GM23338 (cell line): ENCODE data around the gene ARPC4. TPM values are rescaled to one million over a fixed set of nuclear protein-coding genes. Genes with fewer than 3 reads are reported as not detected.
A peak's percentile ranks its signal among the peaks of the same experiment; 100 is the strongest.

ENCODE experiments used
- ATAC-seq: fragments of 200-7000 bp; cut with Tn5 transposase; 3 replicates; pipeline ENCODE4 v1.9.1; 2020
- DNase-seq: peaks from one replicate; pipeline ENCODE4 v3.0.0-alpha.2; 2015; ENCODE audit warnings: low spot score
- H2AFZ ChIP-seq: fragments of 200-600 bp; sonication (generic); 2 replicates; pipeline ENCODE4 v1.8.0; 2016; ENCODE audit warnings: antibody characterized with exemption, mild to moderate bottlenecking, moderate library complexity
- H3F3A ChIP-seq: fragments of 200-600 bp; sonication (generic); replicated peaks from 2 replicates; pipeline ENCODE4 v1.8.0; 2017; ENCODE audit warnings: antibody characterized with exemption, mixed run types, low read depth
- H3K27ac ChIP-seq: fragments of 200-600 bp; sonication (generic); 2 replicates; pipeline ENCODE4 v1.6.1; 2016; ENCODE audit warnings: low read depth
- H3K27me3 ChIP-seq: fragments of 200-600 bp; sonication (generic); 2 replicates; pipeline ENCODE4 v1.8.0; 2016; ENCODE audit warnings: mild to moderate bottlenecking, mixed run types, moderate library complexity; ENCODE audit not compliant: insufficient read depth
- H3K36me3 ChIP-seq: fragments of 200-600 bp; sonication (generic); 2 replicates; pipeline ENCODE4 v1.8.0; 2016; ENCODE audit warnings: mild to moderate bottlenecking; ENCODE audit not compliant: insufficient read depth
- H3K4me1 ChIP-seq: fragments of 200-600 bp; sonication (generic); 2 replicates; pipeline ENCODE4 v1.8.0; 2016; ENCODE audit warnings: mild to moderate bottlenecking, moderate library complexity; ENCODE audit not compliant: insufficient read depth
- H3K4me2 ChIP-seq: fragments of 200-600 bp; sonication (generic); 2 replicates; pipeline ENCODE4 v1.7.1; 2017; ENCODE audit warnings: mixed run types
- H3K4me3 ChIP-seq: fragments of 200-600 bp; sonication (generic); 2 replicates; pipeline ENCODE4 v1.6.1; 2016; ENCODE audit warnings: mixed run types
- H3K79me2 ChIP-seq: fragments of 200-600 bp; sonication (generic); replicated peaks from 2 replicates; pipeline ENCODE4 v1.8.0; 2017; ENCODE audit warnings: mild to moderate bottlenecking; ENCODE audit not compliant: insufficient read depth
- H3K9me2 ChIP-seq: fragments of 200-600 bp; sonication (generic); 2 replicates; pipeline ENCODE4 v1.8.0; 2017; ENCODE audit not compliant: insufficient read depth
- H4K20me1 ChIP-seq: fragments of 200-600 bp; sonication (generic); replicated peaks from 2 replicates; pipeline ENCODE4 v1.8.0; 2017; ENCODE audit warnings: mild to moderate bottlenecking; ENCODE audit not compliant: insufficient read depth
- H3K27ac Mint-ChIP-seq: 2 replicates; pipeline ENCODE4 v1.8.0; 2020; ENCODE audit warnings: inconsistent platforms, mild to moderate bottlenecking, moderate library complexity, mixed read lengths
- H3K27me3 Mint-ChIP-seq: 3 replicates; pipeline ENCODE4 v1.8.0; 2022; ENCODE audit warnings: low read depth, mild to moderate bottlenecking, moderate library complexity, mixed read lengths, inconsistent platforms; ENCODE audit not compliant: insufficient read depth, poor library complexity
- H3K36me3 Mint-ChIP-seq: 3 replicates; pipeline ENCODE4 v1.8.0; 2021; ENCODE audit warnings: low read depth, mild to moderate bottlenecking, inconsistent platforms, moderate library complexity, mixed read lengths
- H3K4me1 Mint-ChIP-seq: 3 replicates; pipeline ENCODE4 v1.8.0; 2020; ENCODE audit warnings: mild to moderate bottlenecking, inconsistent platforms, mixed read lengths
- H3K4me3 Mint-ChIP-seq: 3 replicates; pipeline ENCODE4 v1.8.0; 2021; ENCODE audit warnings: moderate library complexity, mild to moderate bottlenecking, inconsistent platforms, mixed read lengths
- H3K9me3 Mint-ChIP-seq: 3 replicates; pipeline ENCODE4 v1.8.0; 2020; ENCODE audit warnings: moderate library complexity, mild to moderate bottlenecking, inconsistent platforms, mixed read lengths
- CREB1 ChIP-seq: fragments of 250-450 bp; sonication (Bioruptor Pico); IDR thresholded peaks from 2 replicates; pipeline ENCODE4 v1.5.0; 2020; ENCODE audit warnings: low read depth, mild to moderate bottlenecking, moderate library complexity
- EZH2 ChIP-seq: fragments of 200-600 bp; sonication (generic); IDR thresholded peaks from one replicate; pipeline ENCODE4 v1.8.0; 2017; ENCODE audit warnings: antibody characterized with exemption, mild to moderate bottlenecking, low read depth; ENCODE audit not compliant: unreplicated experiment
- JUNB ChIP-seq: IDR thresholded peaks from one replicate; pipeline ENCODE4 v1.6.1; 2016; ENCODE audit warnings: antibody characterized with exemption; ENCODE audit not compliant: unreplicated experiment
- NANOG ChIP-seq: IDR thresholded peaks from 2 replicates; pipeline ENCODE4 v1.6.1; 2016; ENCODE audit warnings: antibody characterized with exemption, borderline replicate concordance
- POLR2AphosphoS5 ChIP-seq: IDR thresholded peaks from 2 replicates; pipeline ENCODE4 v1.6.1; 2016; ENCODE audit warnings: antibody characterized with exemption, low read depth
- long read RNA-seq: library from polyadenylated mRNA; unstranded; transcript quantifications from one replicate; pipeline ENCODE4 v2.0.0, GENCODE V29; 2020; ENCODE audit not compliant: unreplicated experiment
- polyA plus RNA-seq: library from polyadenylated mRNA; unstranded; fragments of >200 nt; fragmentation: Nextera tagmentation; extraction: Ambion mirVana; gene quantifications from 2 replicates; pipeline ENCODE4 v1.2.1, GENCODE V29; 2016
- total RNA-seq: library from RNA; depleted of rRNA; stranded (reverse); fragments of >200 nt; shearing (Covaris generic); gene quantifications from 2 replicates; pipeline ENCODE4 v1.2.3, GENCODE V29; 2014; rRNA removed
- TF ChIP-seq, protein P1 (sequence below): IDR thresholded peaks from 2 replicates; pipeline ENCODE4 v1.6.1; 2016; ENCODE audit warnings: antibody characterized with exemption
- TF ChIP-seq, protein P2 (sequence below): fragments of 250-450 bp; sonication (Bioruptor Pico); IDR thresholded peaks from 2 replicates; pipeline ENCODE4 v1.5.0; 2020; ENCODE audit warnings: mild to moderate bottlenecking, moderate library complexity
- TF ChIP-seq, protein P3 (sequence below): IDR thresholded peaks from one replicate; pipeline ENCODE4 v1.6.1; 2018; ENCODE audit warnings: antibody characterized with exemption; ENCODE audit not compliant: unreplicated experiment

Gene ARPC4
- total RNA-seq (171 and 176 TPM in 2 replicates), polyA plus RNA-seq (71.9 and 73.0 TPM in 2 replicates)
- long read RNA-seq, transcript ARPC4-201 (6 exons, 2,582 nt) = major isoform, 88 of 112 reads
- long read RNA-seq, partial matches to known transcripts = 12 of 112 reads
- long read RNA-seq, other reads (novel, unspliced or antisense) = 5 of 112 reads

DNA sequence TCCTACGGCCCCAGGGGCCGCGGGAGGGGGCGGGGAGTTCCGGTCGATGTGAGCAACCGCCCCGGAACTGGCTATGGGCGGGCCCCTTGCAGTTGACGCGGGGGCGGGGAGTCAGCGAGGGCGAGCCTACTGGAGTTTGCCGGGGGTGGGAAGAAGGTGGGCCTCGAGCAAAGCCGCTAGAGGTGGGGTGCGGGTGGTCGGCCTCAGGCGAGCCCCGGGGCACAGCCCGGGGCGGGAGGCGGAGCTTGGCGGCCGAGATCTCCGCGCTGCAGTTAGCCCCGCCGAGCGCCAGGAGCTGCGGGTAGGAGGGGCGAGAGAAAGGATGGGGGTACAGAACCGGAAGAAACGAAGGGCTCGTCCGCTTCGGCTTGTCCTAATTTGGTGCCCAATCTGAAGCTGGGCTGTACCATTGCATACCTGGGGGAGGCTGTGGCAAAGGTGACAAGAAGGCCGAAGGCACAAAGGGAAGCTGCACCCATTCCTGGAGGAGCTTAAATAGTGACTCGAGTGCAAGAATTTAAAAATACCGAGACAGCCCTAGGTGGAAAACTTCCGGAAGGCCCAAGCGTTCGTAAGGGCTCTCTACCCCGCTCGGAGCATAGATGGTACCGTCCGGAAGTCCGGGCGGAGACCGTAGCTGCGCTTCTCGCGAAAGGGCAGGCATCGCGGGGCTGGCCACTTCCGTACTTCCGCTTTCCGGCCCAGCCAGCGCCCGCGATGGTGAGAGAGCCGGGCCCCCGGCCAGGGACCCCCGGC, at the start of gene ARPC4, which contains the start of gene TADA3:
TSS of gene ARPC4 (plus strand) at position 678 of the 756 bp plus-strand sequence. CDS start at position 718, 40 bp downstream.
TSS of gene TADA3 (minus strand) at position 69 of the 756 bp plus-strand sequence. CDS start 1,007 bp downstream, outside the sequence.
- Histone ChIP-seq H4K20me1 (no peaks in the 10 kb centered on the region; the same call in 1 of the 2 replicates), H2AFZ (peak within 1 kb of the TSS; percentile 73; the same call in 1 of the 2 replicates), H3F3A (peaks cover 14% of the 10 kb centered on the region; the same call in 1 of the 2 replicates), H3K4me1 (peaks cover 6% of the 10 kb centered on the region), H3K4me3 (peak within 1 kb of the TSS; percentile 92), H3K27me3 (no peaks in the 10 kb centered on the region), H3K79me2 (peaks cover 40% of the 10 kb centered on the region), H3K36me3 (peaks cover 7% of the 10 kb centered on the region), H3K4me2 (peak within 1 kb of the TSS; percentile 99), H3K9me2 (0 out of 2 replicates have a peak, but pooled peaks cover 3% of the 10 kb centered on the region), H3K27ac (peak within 1 kb of the TSS; percentile 99)
- ATAC-seq = peak; percentile 87
- TF ChIP-seq, protein P1, sequence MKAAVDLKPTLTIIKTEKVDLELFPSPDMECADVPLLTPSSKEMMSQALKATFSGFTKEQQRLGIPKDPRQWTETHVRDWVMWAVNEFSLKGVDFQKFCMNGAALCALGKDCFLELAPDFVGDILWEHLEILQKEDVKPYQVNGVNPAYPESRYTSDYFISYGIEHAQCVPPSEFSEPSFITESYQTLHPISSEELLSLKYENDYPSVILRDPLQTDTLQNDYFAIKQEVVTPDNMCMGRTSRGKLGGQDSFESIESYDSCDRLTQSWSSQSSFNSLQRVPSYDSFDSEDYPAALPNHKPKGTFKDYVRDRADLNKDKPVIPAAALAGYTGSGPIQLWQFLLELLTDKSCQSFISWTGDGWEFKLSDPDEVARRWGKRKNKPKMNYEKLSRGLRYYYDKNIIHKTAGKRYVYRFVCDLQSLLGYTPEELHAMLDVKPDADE = peak; percentile 76
- TF ChIP-seq JUNB = no peak
- no peak for TF ChIP-seq NANOG
- TF ChIP-seq EZH2 = no peak
- TF ChIP-seq, protein P2, sequence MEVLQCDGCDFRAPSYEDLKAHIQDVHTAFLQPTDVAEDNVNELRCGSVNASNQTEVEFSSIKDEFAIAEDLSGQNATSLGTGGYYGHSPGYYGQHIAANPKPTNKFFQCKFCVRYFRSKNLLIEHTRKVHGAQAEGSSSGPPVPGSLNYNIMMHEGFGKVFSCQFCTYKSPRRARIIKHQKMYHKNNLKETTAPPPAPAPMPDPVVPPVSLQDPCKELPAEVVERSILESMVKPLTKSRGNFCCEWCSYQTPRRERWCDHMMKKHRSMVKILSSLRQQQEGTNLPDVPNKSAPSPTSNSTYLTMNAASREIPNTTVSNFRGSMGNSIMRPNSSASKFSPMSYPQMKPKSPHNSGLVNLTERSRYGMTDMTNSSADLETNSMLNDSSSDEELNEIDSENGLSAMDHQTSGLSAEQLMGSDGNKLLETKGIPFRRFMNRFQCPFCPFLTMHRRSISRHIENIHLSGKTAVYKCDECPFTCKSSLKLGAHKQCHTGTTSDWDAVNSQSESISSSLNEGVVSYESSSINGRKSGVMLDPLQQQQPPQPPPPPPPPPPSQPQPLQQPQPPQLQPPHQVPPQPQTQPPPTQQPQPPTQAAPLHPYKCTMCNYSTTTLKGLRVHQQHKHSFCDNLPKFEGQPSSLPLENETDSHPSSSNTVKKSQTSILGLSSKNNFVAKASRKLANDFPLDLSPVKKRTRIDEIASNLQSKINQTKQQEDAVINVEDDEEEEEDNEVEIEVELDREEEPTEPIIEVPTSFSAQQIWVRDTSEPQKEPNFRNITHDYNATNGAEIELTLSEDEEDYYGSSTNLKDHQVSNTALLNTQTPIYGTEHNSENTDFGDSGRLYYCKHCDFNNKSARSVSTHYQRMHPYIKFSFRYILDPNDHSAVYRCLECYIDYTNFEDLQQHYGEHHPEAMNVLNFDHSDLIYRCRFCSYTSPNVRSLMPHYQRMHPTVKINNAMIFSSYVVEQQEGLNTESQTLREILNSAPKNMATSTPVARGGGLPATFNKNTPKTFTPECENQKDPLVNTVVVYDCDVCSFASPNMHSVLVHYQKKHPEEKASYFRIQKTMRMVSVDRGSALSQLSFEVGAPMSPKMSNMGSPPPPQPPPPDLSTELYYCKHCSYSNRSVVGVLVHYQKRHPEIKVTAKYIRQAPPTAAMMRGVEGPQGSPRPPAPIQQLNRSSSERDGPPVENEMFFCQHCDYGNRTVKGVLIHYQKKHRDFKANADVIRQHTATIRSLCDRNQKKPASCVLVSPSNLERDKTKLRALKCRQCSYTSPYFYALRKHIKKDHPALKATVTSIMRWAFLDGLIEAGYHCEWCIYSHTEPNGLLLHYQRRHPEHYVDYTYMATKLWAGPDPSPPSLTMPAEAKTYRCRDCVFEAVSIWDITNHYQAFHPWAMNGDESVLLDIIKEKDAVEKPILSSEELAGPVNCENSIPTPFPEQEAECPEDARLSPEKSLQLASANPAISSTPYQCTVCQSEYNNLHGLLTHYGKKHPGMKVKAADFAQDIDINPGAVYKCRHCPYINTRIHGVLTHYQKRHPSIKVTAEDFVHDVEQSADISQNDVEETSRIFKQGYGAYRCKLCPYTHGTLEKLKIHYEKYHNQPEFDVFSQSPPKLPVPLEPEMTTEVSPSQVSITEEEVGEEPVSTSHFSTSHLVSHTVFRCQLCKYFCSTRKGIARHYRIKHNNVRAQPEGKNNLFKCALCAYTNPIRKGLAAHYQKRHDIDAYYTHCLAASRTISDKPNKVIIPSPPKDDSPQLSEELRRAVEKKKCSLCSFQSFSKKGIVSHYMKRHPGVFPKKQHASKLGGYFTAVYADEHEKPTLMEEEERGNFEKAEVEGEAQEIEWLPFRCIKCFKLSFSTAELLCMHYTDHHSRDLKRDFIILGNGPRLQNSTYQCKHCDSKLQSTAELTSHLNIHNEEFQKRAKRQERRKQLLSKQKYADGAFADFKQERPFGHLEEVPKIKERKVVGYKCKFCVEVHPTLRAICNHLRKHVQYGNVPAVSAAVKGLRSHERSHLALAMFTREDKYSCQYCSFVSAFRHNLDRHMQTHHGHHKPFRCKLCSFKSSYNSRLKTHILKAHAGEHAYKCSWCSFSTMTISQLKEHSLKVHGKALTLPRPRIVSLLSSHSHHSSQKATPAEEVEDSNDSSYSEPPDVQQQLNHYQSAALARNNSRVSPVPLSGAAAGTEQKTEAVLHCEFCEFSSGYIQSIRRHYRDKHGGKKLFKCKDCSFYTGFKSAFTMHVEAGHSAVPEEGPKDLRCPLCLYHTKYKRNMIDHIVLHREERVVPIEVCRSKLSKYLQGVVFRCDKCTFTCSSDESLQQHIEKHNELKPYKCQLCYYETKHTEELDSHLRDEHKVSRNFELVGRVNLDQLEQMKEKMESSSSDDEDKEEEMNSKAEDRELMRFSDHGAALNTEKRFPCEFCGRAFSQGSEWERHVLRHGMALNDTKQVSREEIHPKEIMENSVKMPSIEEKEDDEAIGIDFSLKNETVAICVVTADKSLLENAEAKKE (CRISPR knock-in tag) = no peak
- peak; percentile 76 for TF ChIP-seq POLR2AphosphoS5
- peak; percentile 23; the same call in 1 of the 2 replicates for TF ChIP-seq CREB1 (CRISPR knock-in tag)
- TF ChIP-seq, protein P3, sequence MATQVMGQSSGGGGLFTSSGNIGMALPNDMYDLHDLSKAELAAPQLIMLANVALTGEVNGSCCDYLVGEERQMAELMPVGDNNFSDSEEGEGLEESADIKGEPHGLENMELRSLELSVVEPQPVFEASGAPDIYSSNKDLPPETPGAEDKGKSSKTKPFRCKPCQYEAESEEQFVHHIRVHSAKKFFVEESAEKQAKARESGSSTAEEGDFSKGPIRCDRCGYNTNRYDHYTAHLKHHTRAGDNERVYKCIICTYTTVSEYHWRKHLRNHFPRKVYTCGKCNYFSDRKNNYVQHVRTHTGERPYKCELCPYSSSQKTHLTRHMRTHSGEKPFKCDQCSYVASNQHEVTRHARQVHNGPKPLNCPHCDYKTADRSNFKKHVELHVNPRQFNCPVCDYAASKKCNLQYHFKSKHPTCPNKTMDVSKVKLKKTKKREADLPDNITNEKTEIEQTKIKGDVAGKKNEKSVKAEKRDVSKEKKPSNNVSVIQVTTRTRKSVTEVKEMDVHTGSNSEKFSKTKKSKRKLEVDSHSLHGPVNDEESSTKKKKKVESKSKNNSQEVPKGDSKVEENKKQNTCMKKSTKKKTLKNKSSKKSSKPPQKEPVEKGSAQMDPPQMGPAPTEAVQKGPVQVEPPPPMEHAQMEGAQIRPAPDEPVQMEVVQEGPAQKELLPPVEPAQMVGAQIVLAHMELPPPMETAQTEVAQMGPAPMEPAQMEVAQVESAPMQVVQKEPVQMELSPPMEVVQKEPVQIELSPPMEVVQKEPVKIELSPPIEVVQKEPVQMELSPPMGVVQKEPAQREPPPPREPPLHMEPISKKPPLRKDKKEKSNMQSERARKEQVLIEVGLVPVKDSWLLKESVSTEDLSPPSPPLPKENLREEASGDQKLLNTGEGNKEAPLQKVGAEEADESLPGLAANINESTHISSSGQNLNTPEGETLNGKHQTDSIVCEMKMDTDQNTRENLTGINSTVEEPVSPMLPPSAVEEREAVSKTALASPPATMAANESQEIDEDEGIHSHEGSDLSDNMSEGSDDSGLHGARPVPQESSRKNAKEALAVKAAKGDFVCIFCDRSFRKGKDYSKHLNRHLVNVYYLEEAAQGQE = no peak
- H3K27me3 Mint-ChIP-seq = peaks cover 12% of the 10 kb centered on the region
- peak; percentile 97 for DNase-seq
- H3K36me3 Mint-ChIP-seq = peaks cover 54% of the 10 kb centered on the region
- peak within 1 kb of the TSS; percentile 97 for H3K4me3 Mint-ChIP-seq
- peaks cover 14% of the 10 kb centered on the region for H3K4me1 Mint-ChIP-seq
- H3K27ac Mint-ChIP-seq = peak within 1 kb of the TSS; percentile 100
- H3K9me3 Mint-ChIP-seq = no peaks in the 10 kb centered on the region
